ENCODE measurements around the gene MYH13.

- TF ChIP-seq, protein P1, sequence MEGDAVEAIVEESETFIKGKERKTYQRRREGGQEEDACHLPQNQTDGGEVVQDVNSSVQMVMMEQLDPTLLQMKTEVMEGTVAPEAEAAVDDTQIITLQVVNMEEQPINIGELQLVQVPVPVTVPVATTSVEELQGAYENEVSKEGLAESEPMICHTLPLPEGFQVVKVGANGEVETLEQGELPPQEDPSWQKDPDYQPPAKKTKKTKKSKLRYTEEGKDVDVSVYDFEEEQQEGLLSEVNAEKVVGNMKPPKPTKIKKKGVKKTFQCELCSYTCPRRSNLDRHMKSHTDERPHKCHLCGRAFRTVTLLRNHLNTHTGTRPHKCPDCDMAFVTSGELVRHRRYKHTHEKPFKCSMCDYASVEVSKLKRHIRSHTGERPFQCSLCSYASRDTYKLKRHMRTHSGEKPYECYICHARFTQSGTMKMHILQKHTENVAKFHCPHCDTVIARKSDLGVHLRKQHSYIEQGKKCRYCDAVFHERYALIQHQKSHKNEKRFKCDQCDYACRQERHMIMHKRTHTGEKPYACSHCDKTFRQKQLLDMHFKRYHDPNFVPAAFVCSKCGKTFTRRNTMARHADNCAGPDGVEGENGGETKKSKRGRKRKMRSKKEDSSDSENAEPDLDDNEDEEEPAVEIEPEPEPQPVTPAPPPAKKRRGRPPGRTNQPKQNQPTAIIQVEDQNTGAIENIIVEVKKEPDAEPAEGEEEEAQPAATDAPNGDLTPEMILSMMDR (IDR thresholded peaks at IDR 0.05), result no peak
- no peak for TF ChIP-seq REST (IDR thresholded peaks at IDR 0.05; ENCODE audit: low read depth, low read length)
These were observed 75.1 kb downstream of the MYH13 start for GRCh38 chr17:10297691-10298090.

All from SK-N-SH (cell line).